H1 (cell line): Measurements from ENCODE around the gene MAP4K5. TPM values are rescaled to one million over a fixed set of nuclear protein-coding genes. Genes with fewer than 3 reads are reported as not detected.

Experiments
- CTCF ChIA-PET: fragments of 300-600 bp; sonication (Branson Sonifier 250); formaldehyde crosslinking; loops from one replicate; lab custom pipeline; 2021; ENCODE audit not compliant: partially characterized antibody; lab: Charles Lee
- POLR2A ChIA-PET: fragments of 300-600 bp; sonication (Branson Sonifier 250); formaldehyde crosslinking; loops from one replicate; lab custom pipeline; 2021; ENCODE audit warnings: inconsistent platforms; ENCODE audit not compliant: partially characterized antibody; lab: Charles Lee
- DNase-seq, 2 experiments: peaks; one replicate each; pipeline versions ENCODE4 v3.0.0 to v3.0.0-alpha.2; 2010 to 2022; ENCODE audit warnings: low spot score in 2 of 2, low read depth in 1 of 2, mixed read lengths in 1 of 2
- FAIRE-seq: peaks from 2 replicates; lab custom pipeline; 2011; peaks lifted over from hg19 to GRCh38; lab: Jason Lieb, UNC
- H2AFZ ChIP-seq: 2 replicates; pipeline ENCODE4 v1.8.1; 2012; ENCODE audit warnings: low read length, inconsistent platforms
- H2AK5ac ChIP-seq: 2 replicates; pipeline ENCODE4 v1.6.1; 2013; ENCODE audit warnings: low read depth, low read length
- H2BK120ac ChIP-seq: replicated peaks from 2 replicates; pipeline ENCODE3; 2013; ENCODE audit warnings: low read depth, low read length, inconsistent platforms
- H2BK12ac ChIP-seq: 2 replicates; pipeline ENCODE4 v1.6.1; 2013; ENCODE audit warnings: low read depth, low read length
- H2BK15ac ChIP-seq: 2 replicates; pipeline ENCODE4 v1.6.1; 2013; ENCODE audit warnings: low read length
- H2BK20ac ChIP-seq: 2 replicates; pipeline ENCODE4 v1.6.1; 2013; ENCODE audit warnings: low read length
- H2BK5ac ChIP-seq: 2 replicates; pipeline ENCODE4 v1.6.1; 2013; ENCODE audit warnings: low read depth, low read length
- H3K14ac ChIP-seq: 2 replicates; pipeline ENCODE4 v1.6.1; 2013; ENCODE audit warnings: inconsistent platforms; ENCODE audit not compliant: insufficient read length
- H3K18ac ChIP-seq: 2 replicates; pipeline ENCODE4 v1.6.1; 2013; ENCODE audit warnings: low read length; ENCODE audit errors: extremely low read depth
- H3K23ac ChIP-seq: 2 replicates; pipeline ENCODE4 v1.6.1; 2013; ENCODE audit warnings: inconsistent platforms; ENCODE audit not compliant: insufficient read length
- H3K23me2 ChIP-seq: 2 replicates; pipeline ENCODE4 v1.6.1; 2013; ENCODE audit warnings: low read depth, low read length
- H3K27ac ChIP-seq: 2 replicates; pipeline ENCODE4 v1.6.1; 2011; ENCODE audit warnings: low read depth, low read length, inconsistent platforms
- H3K27me3 ChIP-seq, 4 experiments: replicated peaks in 1 of 4; 1 replicate in 1 of 4; 2 replicates in 3 of 4; pipeline versions ENCODE4 v1.6.1 to v1.8.1; 2011 to 2013; ENCODE audit warnings: low read length in 3 of 4, mild to moderate bottlenecking in 3 of 4, inconsistent platforms in 2 of 4, mixed read lengths in 2 of 4, moderate library complexity in 1 of 4; ENCODE audit not compliant: control insufficient read depth in 3 of 4, insufficient read depth in 3 of 4; ENCODE audit errors: extremely low read depth in 1 of 4
- H3K36me3 ChIP-seq, 4 experiments: 2 replicates each; pipeline versions ENCODE4 v1.6.1 to v1.8.1; 2011 to 2013; ENCODE audit warnings: mild to moderate bottlenecking in 4 of 4, low read length in 3 of 4, moderate library complexity in 2 of 4, control low read depth in 1 of 4, inconsistent platforms in 1 of 4; ENCODE audit not compliant: insufficient read depth in 4 of 4, control insufficient read depth in 2 of 4
- H3K4ac ChIP-seq: replicated peaks from 2 replicates; pipeline ENCODE3; 2013; ENCODE audit warnings: low read length, low read depth, mixed read lengths, inconsistent platforms; ENCODE audit not compliant: insufficient read length
- H3K4me1 ChIP-seq, 4 experiments: replicated peaks in 1 of 4; 1 replicate in 1 of 4; 2 replicates in 3 of 4; pipeline versions ENCODE4 v1.6.1 to v1.8.1; 2011 to 2013; ENCODE audit warnings: low read length in 3 of 4, inconsistent platforms in 2 of 4, mixed read lengths in 1 of 4; ENCODE audit not compliant: insufficient read depth in 4 of 4, control insufficient read depth in 3 of 4
- H3K4me2 ChIP-seq, 2 experiments: 2 replicates each; pipeline versions ENCODE4 v1.6.1 to v1.8.1; 2011 to 2013; ENCODE audit warnings: low read depth in 2 of 2, low read length in 2 of 2, control low read depth in 1 of 2, inconsistent platforms in 1 of 2, mild to moderate bottlenecking in 1 of 2; ENCODE audit not compliant: insufficient read depth in 1 of 2
- H3K4me3 ChIP-seq, 4 experiments: fragments of 200-600, 300-600 bp in 1 of 4; sonication (generic), shearing (Covaris generic), sonication (Bioruptor Twin) in 1 of 4; 2 replicates each; pipeline versions ENCODE4 v1.5.1 to v1.8.1; 2011 to 2016; ENCODE audit warnings: low read length in 4 of 4, low read depth in 3 of 4, control low read depth in 2 of 4, inconsistent platforms in 2 of 4, mild to moderate bottlenecking in 2 of 4, mixed read lengths in 1 of 4, moderate library complexity in 1 of 4; ENCODE audit not compliant: insufficient read depth in 2 of 4; ENCODE audit errors: extremely low read depth in 1 of 4
- H3K56ac ChIP-seq: replicated peaks from 2 replicates; pipeline ENCODE3; 2013; ENCODE audit warnings: low read depth, mild to moderate bottlenecking, mixed read lengths, low read length, inconsistent platforms; ENCODE audit not compliant: insufficient read length
- H3K79me1 ChIP-seq: 2 replicates; pipeline ENCODE4 v1.6.1; 2013; ENCODE audit warnings: low read depth, low read length, control low read depth
- H3K79me2 ChIP-seq, 2 experiments: 2 replicates each; pipeline versions ENCODE4 v1.6.1 to v1.8.1; 2012 to 2013; ENCODE audit warnings: low read length in 2 of 2, mild to moderate bottlenecking in 2 of 2, inconsistent platforms in 1 of 2; ENCODE audit not compliant: insufficient read depth in 2 of 2, control insufficient read depth in 1 of 2
- H3K9ac ChIP-seq, 4 experiments: replicated peaks in 1 of 4; 1 replicate in 1 of 4; 2 replicates in 3 of 4; pipeline versions ENCODE4 v1.6.1 to v1.8.1; 2011 to 2013; ENCODE audit warnings: low read depth in 3 of 4, low read length in 3 of 4, control low read depth in 2 of 4, mild to moderate bottlenecking in 2 of 4, moderate library complexity in 2 of 4, inconsistent platforms in 1 of 4; ENCODE audit errors: extremely low read depth in 1 of 4
- H3K9me3 ChIP-seq, 2 experiments: 2 replicates each; pipeline versions ENCODE4 v1.6.1 to v1.8.1; 2012 to 2013; ENCODE audit warnings: mild to moderate bottlenecking in 2 of 2, moderate library complexity in 2 of 2, control low read depth in 1 of 2, inconsistent platforms in 1 of 2, low read depth in 1 of 2, low read length in 1 of 2, mixed read lengths in 1 of 2; ENCODE audit not compliant: insufficient read depth in 2 of 2
- H4K20me1 ChIP-seq, 2 experiments: replicated peaks in 1 of 2; 2 replicates each; pipeline versions ENCODE3 to v1.8.1; 2011 to 2013; ENCODE audit warnings: inconsistent platforms in 2 of 2, low read length in 2 of 2, mild to moderate bottlenecking in 1 of 2; ENCODE audit not compliant: insufficient read depth in 2 of 2, control insufficient read depth in 1 of 2
- H4K5ac ChIP-seq: 2 replicates; pipeline ENCODE4 v1.6.1; 2013; ENCODE audit warnings: low read length, low read depth, mixed read lengths, inconsistent platforms; ENCODE audit not compliant: insufficient read length
- H4K8ac ChIP-seq: 2 replicates; pipeline ENCODE4 v1.8.0; 2013; ENCODE audit warnings: mild to moderate bottlenecking, moderate library complexity, low read length, inconsistent platforms; ENCODE audit not compliant: insufficient read depth; ENCODE audit errors: extremely low read depth
- H4K91ac ChIP-seq: replicated peaks from 2 replicates; pipeline ENCODE3; 2013; ENCODE audit warnings: low read length, mixed read lengths, inconsistent platforms; ENCODE audit not compliant: insufficient read length
- CBX8 ChIP-seq: fragments of 300-800, 300-1000 bp; sonication (generic); IDR thresholded peaks from 2 replicates; pipeline ENCODE4 v1.7.1; 2016; ENCODE audit warnings: low read depth, low read length, borderline replicate concordance
- CEBPB ChIP-seq: IDR thresholded peaks from 2 replicates; pipeline ENCODE4 v1.6.1; 2012; ENCODE audit warnings: low read depth, low read length
- CTBP2 ChIP-seq: IDR thresholded peaks from 2 replicates; pipeline ENCODE4 v1.7.0; 2011; ENCODE audit warnings: borderline replicate concordance, mild to moderate bottlenecking, moderate library complexity, mixed read lengths, low read length; ENCODE audit not compliant: insufficient read depth, insufficient read length
- EZH2 ChIP-seq: fragments of 200-600 bp; sonication (generic); IDR thresholded peaks from 2 replicates; pipeline ENCODE4 v1.7.1; 2012; ENCODE audit warnings: low read depth, mild to moderate bottlenecking, moderate library complexity, low read length, inconsistent platforms; ENCODE audit not compliant: severe bottlenecking
- KDM1A ChIP-seq: fragments of 200-600, 300-600 bp; sonication (generic); IDR thresholded peaks from 2 replicates; pipeline ENCODE4 v1.7.1; 2016; ENCODE audit warnings: mild to moderate bottlenecking, low read length, borderline replicate concordance
- MAFK ChIP-seq: IDR thresholded peaks from 2 replicates; pipeline ENCODE4 v1.6.1; 2012; ENCODE audit warnings: low read depth, mild to moderate bottlenecking, improper control_type of control experiment, low read length
- NRF1 ChIP-seq: IDR thresholded peaks from 2 replicates; pipeline ENCODE4 v1.6.1; 2011; ENCODE audit warnings: mild to moderate bottlenecking, low read depth, low read length, improper control_type of control experiment
- PHF8 ChIP-seq: fragments of 200-600 bp; sonication (generic); conservative IDR thresholded peaks from 2 replicates; pipeline ENCODE4 v1.7.1; 2012; ENCODE audit warnings: low read depth, mild to moderate bottlenecking, inconsistent platforms, low read length, moderate library complexity
- RNF2 ChIP-seq: fragments of 200-900, 300-1000 bp; sonication (generic); IDR thresholded peaks from 2 replicates; pipeline ENCODE4 v1.7.1; 2016; ENCODE audit warnings: borderline replicate concordance, low read depth, mild to moderate bottlenecking, antibody characterized with exemption, low read length; ENCODE audit not compliant: poor library complexity, severe bottlenecking; ENCODE audit errors: missing control alignments
- SP2 ChIP-seq: IDR thresholded peaks from 2 replicates; pipeline ENCODE4 v1.6.1; 2012; ENCODE audit warnings: mild to moderate bottlenecking, low read length, inconsistent platforms
- SP4 ChIP-seq: IDR thresholded peaks from 2 replicates; pipeline ENCODE4 v1.6.1; 2012; ENCODE audit warnings: low read length, inconsistent platforms
- SUZ12 ChIP-seq: fragments of 200-600 bp; sonication (generic); IDR thresholded peaks from 2 replicates; pipeline ENCODE4 v1.6.1; 2012; ENCODE audit warnings: mild to moderate bottlenecking, inconsistent platforms, low read length, moderate library complexity, mixed read lengths
- ZNF274 ChIP-seq: IDR thresholded peaks from 2 replicates; pipeline ENCODE4 v1.7.0; 2012; ENCODE audit warnings: low read length, borderline replicate concordance; ENCODE audit errors: extremely low read depth
- WGBS, 2 experiments: shearing (Covaris generic) in 1 of 2; methylation state at CpG; one replicate each; pipeline versions ENCODE4 v1.1.6 to v1.1.7; 2013 to 2015; ENCODE audit warnings: low lambda C conversion rate in 2 of 2, mixed read lengths in 2 of 2, inconsistent platforms in 1 of 2, low coverage in 1 of 2, missing lambda C conversion rate in 1 of 2; ENCODE audit not compliant: insufficient replicate concordance in 2 of 2, insufficient coverage in 1 of 2, insufficient read length in 1 of 2; ENCODE audit errors: extremely low coverage in 1 of 2, missing lambda C conversion rate in 1 of 2; 5-methylcytosine and 5-hydroxymethylcytosine counted together
- polyA plus RNA-seq, 7 experiments: library from polyadenylated mRNA; depleted of rRNA in 3 of 7; stranded (reverse) in 5 of 7; unstranded in 2 of 7; fragments of >200 nt in 5 of 7; fragments of 200-250 nt in 2 of 7; gene quantifications; 1 replicate in 5 of 7; 2 replicates in 1 of 7; 4 replicates in 1 of 7; pipeline versions ENCODE4 v1.2.1 to v1.2.3, GENCODE V29; 2011 to 2013; ENCODE audit warnings: missing spikeins in 2 of 7, mixed read lengths in 2 of 7
- total RNA-seq: library from RNA; stranded (reverse); fragmentation: NEBNext Ultra II Directional; extraction: Animal tissue kit (Norgen Biotek cat#: 25700); gene quantifications from 2 replicates; pipeline ENCODE4 v1.2.1, GENCODE V29; 2021
- TF ChIP-seq, protein P1 (sequence below): IDR thresholded peaks from 2 replicates; pipeline ENCODE4 v1.6.1; 2012; ENCODE audit warnings: inconsistent platforms

Gene MAP4K5
- total and polyA plus RNA-seq, 2 of the 8 experiments (the other 6 are each of a cell fraction or from before 2014, with no cell fraction given): 7.6 to 34.5 TPM

DNA sequence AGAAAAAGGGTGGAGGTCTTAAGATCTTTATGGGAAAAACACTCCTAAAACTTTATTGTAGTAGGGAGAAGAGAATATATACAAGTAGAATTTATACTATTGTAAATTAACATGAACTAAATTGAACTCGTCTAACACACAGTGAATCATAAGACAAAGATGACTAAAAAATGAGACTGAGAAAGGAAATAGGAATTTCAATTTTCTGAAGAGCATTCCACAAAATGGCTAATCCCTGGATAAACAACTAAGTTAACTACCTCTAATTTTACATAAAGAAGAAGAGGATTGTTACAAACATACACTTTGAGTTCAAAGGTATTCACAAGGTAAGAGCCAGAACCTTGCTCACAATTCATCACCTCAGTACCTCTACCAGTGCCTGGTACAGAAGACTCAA, 2.0 kb downstream of the MAP4K5 start:
- Histone ChIP-seq H3K36me3 (no peaks in the 10 kb centered on the region; a peak in 1 of 8 replicates), H3K9ac (no peak overlapping the region), H2BK5ac (no peak overlapping the region), H3K4me2 (peak overlapping the region; percentile 77 to 88), H3K27me3 (no peaks in the 10 kb centered on the region), H3K56ac (no peak overlapping the region), H2BK15ac (no peak overlapping the region), H3K14ac (no peak overlapping the region), H3K23me2 (peaks cover 11% of the 10 kb centered on the region), H3K4me1 (peaks cover 0 to 6% (median 5%) of the 10 kb centered on the region in 4 experiments; a peak in 3 of 7 replicates), H3K4ac (no peak overlapping the region), H3K9me3 (no peaks in the 10 kb centered on the region), H2AK5ac (no peak overlapping the region), H3K79me1 (no peaks in the 10 kb centered on the region), H2BK120ac (no peak overlapping the region), H2BK12ac (no peak overlapping the region), H2BK20ac (no peak overlapping the region), H2AFZ (no peak overlapping the region), H4K20me1 (peaks cover 0 to 6% of the 10 kb centered on the region in 2 experiments), H3K27ac (no peak overlapping the region), H3K4me3 (peak overlapping the region in 2 of 4 experiments; percentile 75 to 91; a peak in 3 of 8 replicates), H4K91ac (no peak overlapping the region), H3K79me2 (peaks cover 7 to 63% of the 10 kb centered on the region in 2 experiments), H3K23ac (no peak overlapping the region), H4K5ac (no peak overlapping the region), H4K8ac (no peak overlapping the region), H3K18ac (no peak overlapping the region)
- CTCF ChIA-PET: no interaction called here
- DNase-seq (no peak), FAIRE-seq (no peak)
- 70% methylated on average over 1 of the region's 1 CpG; no CpG with 5 or more reads in 1 of the 2 experiments for WGBS, 2 experiments
- POLR2A ChIA-PET: no interaction called here
- TF ChIP-seq EZH2 (no peak), ZNF274 (no peak), CEBPB (no peak), PHF8 (no peak), RNF2 (no peak), NRF1 (no peak), SP2 (no peak), CTBP2 (no peak), KDM1A (no peak), MAFK (no peak), CBX8 (no peak), SUZ12 (no peak), SP4 (no peak)
- TF ChIP-seq, protein P1, sequence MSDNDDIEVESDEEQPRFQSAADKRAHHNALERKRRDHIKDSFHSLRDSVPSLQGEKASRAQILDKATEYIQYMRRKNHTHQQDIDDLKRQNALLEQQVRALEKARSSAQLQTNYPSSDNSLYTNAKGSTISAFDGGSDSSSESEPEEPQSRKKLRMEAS: no peak
